PFSK-1 (cell line): Measurements from ENCODE around the gene B3GNT3.

Experiments used
- FOXP2 ChIP-seq: optimal IDR thresholded peaks from 2 replicates; pipeline ENCODE3; 2011; ENCODE audit warnings: borderline replicate concordance, control low read depth, inconsistent platforms; ENCODE audit not compliant: insufficient read depth; ENCODE audit errors: extremely low read length, extremely low read depth
- POLR2AphosphoS5 ChIP-seq: IDR thresholded peaks from 2 replicates; pipeline ENCODE4 v1.6.1; 2012; ENCODE audit warnings: low read depth, mild to moderate bottlenecking, control low read depth, low read length, moderate library complexity
- REST ChIP-seq, 2 experiments: IDR thresholded peaks; 2 replicates each; pipeline versions ENCODE4 v1.6.1 to v1.8.0; 2011 to 2012; ENCODE audit warnings: low read depth in 2 of 2, low read length in 2 of 2, control low read depth in 1 of 2, inconsistent platforms in 1 of 2, mild to moderate bottlenecking in 1 of 2, moderate library complexity in 1 of 2; ENCODE audit not compliant: insufficient read depth in 1 of 2
- SIN3A ChIP-seq: IDR thresholded peaks from 2 replicates; pipeline ENCODE4 v1.6.1; 2012; ENCODE audit warnings: mild to moderate bottlenecking, low read length, moderate library complexity, borderline replicate concordance; ENCODE audit not compliant: insufficient read depth
- TAF1 ChIP-seq: IDR thresholded peaks from 2 replicates; pipeline ENCODE4 v1.6.1; 2012; ENCODE audit warnings: low read length, control low read depth, borderline replicate concordance; ENCODE audit not compliant: insufficient read depth

Gene B3GNT3

GRCh38 chr19:17766543-17767131 is 28.3 kb upstream of the B3GNT3 start:
- peak; percentile 78 for TF ChIP-seq FOXP2
- 0 out of 4 replicates have a peak, but pooled peaks of 1 of the 2 experiments have one; percentile 38 for TF ChIP-seq REST (IDR thresholded peaks at IDR 0.05; ENCODE audit: insufficient read depth in 1 of 2, low read depth in 2 of 2, low read length in 2 of 2)
- no peak for TF ChIP-seq TAF1
- peak; percentile 65; the same call in 1 of the 2 replicates for TF ChIP-seq SIN3A

- no peak for TF ChIP-seq POLR2AphosphoS5
- TF ChIP-seq FOXP2: no peak
- TF ChIP-seq SIN3A: no peak
- no peak for TF ChIP-seq REST (IDR thresholded peaks at IDR 0.05; ENCODE audit: insufficient read depth in 1 of 2, low read depth in 2 of 2, low read length in 2 of 2)
- no peak for TF ChIP-seq TAF1
Measured at GRCh38 chr19:17767559-17767958, 27.4 kb upstream of the B3GNT3 start.

- no peak for TF ChIP-seq POLR2AphosphoS5
Measured at GRCh38 chr19:17770613-17771012, 24.3 kb upstream of the B3GNT3 start.

- TF ChIP-seq REST (IDR thresholded peaks at IDR 0.05; ENCODE audit: insufficient read depth in 1 of 2, low read depth in 2 of 2, low read length in 2 of 2) (no peak), FOXP2 (no peak), SIN3A (no peak), POLR2AphosphoS5 (no peak), TAF1 (no peak)
Measured at GRCh38 chr19:17772172-17772571, 22.8 kb upstream of the B3GNT3 start.

- no peak for TF ChIP-seq POLR2AphosphoS5
- no peak for TF ChIP-seq SIN3A
- TF ChIP-seq TAF1: no peak
- TF ChIP-seq REST (IDR thresholded peaks at IDR 0.05; ENCODE audit: insufficient read depth in 1 of 2, low read depth in 2 of 2, low read length in 2 of 2): no peak
- no peak for TF ChIP-seq FOXP2
Measured at GRCh38 chr19:17775245-17775927, 19.6 kb upstream of the B3GNT3 start.
